ENCODE results near the gene CNTNAP5. TPM values are rescaled to one million over a fixed set of nuclear protein-coding genes. Genes with fewer than 3 reads are reported as not detected.

Gene CNTNAP5
- total RNA-seq, 4 donors from 2014 or later = 0.17 TPM; not detected in 3

DNA sequence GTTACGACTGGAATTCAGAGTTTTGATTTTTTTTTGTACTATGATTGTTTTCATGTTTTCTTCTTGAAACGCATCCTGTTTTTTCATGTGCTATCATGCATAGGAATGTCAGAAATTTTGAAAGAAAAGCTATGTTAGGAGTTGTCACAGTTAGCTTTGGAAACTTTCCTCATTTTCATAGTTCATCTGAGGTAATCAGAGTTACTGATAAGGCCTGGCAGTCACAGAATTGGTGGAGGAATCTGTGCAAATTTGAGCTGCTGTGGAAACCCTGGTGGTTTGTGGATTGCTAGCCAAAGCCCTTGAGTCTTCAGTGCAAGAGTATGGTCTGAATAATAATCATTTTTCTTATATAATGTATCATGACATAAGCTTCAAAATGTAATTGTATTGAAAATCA is 401.0 kb downstream of the CNTNAP5 start:
- Histone ChIP-seq H3K4me3 (no peak overlapping the region), H3K4me1 (no peaks in the 10 kb centered on the region), H3K27me3 (no peaks in the 10 kb centered on the region), H3K36me3 (no peaks in the 10 kb centered on the region), H3K27ac (replicated peaks in 1 of 4) (no peak overlapping the region), H3K9me3 (no peaks in the 10 kb centered on the region)
- 82% methylated on average over 2 of the region's 2 CpGs for WGBS
- no peak for TF ChIP-seq EP300 (IDR thresholded peaks at IDR 0.05)
- TF ChIP-seq POLR2A (IDR thresholded peaks at IDR 0.05; ENCODE audit: low read depth) = no peak
- TF ChIP-seq, protein P1, sequence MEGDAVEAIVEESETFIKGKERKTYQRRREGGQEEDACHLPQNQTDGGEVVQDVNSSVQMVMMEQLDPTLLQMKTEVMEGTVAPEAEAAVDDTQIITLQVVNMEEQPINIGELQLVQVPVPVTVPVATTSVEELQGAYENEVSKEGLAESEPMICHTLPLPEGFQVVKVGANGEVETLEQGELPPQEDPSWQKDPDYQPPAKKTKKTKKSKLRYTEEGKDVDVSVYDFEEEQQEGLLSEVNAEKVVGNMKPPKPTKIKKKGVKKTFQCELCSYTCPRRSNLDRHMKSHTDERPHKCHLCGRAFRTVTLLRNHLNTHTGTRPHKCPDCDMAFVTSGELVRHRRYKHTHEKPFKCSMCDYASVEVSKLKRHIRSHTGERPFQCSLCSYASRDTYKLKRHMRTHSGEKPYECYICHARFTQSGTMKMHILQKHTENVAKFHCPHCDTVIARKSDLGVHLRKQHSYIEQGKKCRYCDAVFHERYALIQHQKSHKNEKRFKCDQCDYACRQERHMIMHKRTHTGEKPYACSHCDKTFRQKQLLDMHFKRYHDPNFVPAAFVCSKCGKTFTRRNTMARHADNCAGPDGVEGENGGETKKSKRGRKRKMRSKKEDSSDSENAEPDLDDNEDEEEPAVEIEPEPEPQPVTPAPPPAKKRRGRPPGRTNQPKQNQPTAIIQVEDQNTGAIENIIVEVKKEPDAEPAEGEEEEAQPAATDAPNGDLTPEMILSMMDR (IDR thresholded peaks at IDR 0.05) = no peak
- no peak for TF ChIP-seq POLR2AphosphoS5 (IDR thresholded peaks at IDR 0.05)
- no peak for DNase-seq (ENCODE audit: extremely low spot score)
- intact Hi-C loops (cut with DNase I) = no loop called here

DNA sequence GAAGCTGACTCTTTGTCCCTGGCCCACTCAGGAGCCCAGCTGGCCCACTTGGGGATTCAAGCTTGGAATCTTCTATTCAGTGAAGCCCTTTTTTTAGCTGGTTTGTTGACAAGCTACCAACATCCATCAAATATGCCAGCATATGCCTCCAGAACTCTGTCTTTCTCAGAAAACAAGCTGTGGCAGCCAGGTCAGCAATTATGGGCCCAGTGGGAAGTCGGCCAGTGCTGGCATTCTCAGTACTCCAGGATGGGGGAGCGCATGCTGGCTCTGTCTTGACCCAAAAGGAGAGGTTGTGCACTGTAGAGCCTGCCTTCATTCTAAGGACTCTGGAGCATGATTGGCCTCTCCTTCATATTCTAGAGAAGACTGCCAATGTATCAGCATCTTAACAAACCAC is 401.5 kb downstream of the CNTNAP5 start:
- no peak for DNase-seq (ENCODE audit: extremely low spot score)
- 88% methylated on average over 2 of the region's 2 CpGs for WGBS
- intact Hi-C loops (cut with DNase I) = no loop called here

DNA sequence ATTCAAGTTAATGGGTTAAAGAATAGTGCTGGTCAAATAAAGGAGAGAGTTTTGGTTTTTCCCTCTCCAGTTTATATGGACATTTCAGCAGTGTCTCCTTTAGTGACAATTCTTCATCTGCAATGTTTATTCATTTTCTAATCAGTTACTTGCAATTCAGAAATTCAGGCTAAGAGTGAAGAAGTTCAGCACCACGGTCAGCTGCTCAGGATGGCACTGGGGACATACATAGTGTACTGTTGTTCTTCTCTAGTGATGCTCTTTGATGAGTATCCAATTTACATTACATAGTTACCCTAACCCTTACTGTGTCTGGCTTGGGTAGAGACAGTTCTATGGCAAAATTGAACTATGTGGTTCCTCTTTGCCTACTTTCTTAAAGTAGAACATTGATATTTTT is 412.7 kb downstream of the CNTNAP5 start:
- intact Hi-C loops (cut with DNase I) = no loop called here
- Histone ChIP-seq H3K9me3 (no peaks in the 10 kb centered on the region), H3K36me3 (no peaks in the 10 kb centered on the region), H3K27ac (replicated peaks in 1 of 4) (no peak overlapping the region), H3K4me1 (no peaks in the 10 kb centered on the region), H3K27me3 (no peaks in the 10 kb centered on the region), H3K4me3 (no peak overlapping the region)
- DNase-seq (ENCODE audit: extremely low spot score) = no peak
- 90% methylated on average over 1 of the region's 1 CpG for WGBS
- TF ChIP-seq EP300 (IDR thresholded peaks at IDR 0.05) (no peak), POLR2A (IDR thresholded peaks at IDR 0.05; ENCODE audit: low read depth) (no peak), POLR2AphosphoS5 (IDR thresholded peaks at IDR 0.05) (no peak)
- TF ChIP-seq, protein P1 (IDR thresholded peaks at IDR 0.05) = no peak

More for the DNA sequence above, 401.5 kb downstream of the CNTNAP5 start:
- no peaks in the 10 kb centered on the region for H3K9me3 ChIP-seq
- no peaks in the 10 kb centered on the region for H3K27me3 ChIP-seq
- H3K36me3 ChIP-seq = no peaks in the 10 kb centered on the region
- TF ChIP-seq, protein P1 (IDR thresholded peaks at IDR 0.05) = no peak
- TF ChIP-seq EP300 (IDR thresholded peaks at IDR 0.05) (no peak), POLR2AphosphoS5 (IDR thresholded peaks at IDR 0.05) (no peak), POLR2A (IDR thresholded peaks at IDR 0.05; ENCODE audit: low read depth) (no peak)
- H3K27ac ChIP-seq (replicated peaks in 1 of 4) = no peak overlapping the region
- no peaks in the 10 kb centered on the region for H3K4me1 ChIP-seq
- no peak overlapping the region for H3K4me3 ChIP-seq

DNA sequence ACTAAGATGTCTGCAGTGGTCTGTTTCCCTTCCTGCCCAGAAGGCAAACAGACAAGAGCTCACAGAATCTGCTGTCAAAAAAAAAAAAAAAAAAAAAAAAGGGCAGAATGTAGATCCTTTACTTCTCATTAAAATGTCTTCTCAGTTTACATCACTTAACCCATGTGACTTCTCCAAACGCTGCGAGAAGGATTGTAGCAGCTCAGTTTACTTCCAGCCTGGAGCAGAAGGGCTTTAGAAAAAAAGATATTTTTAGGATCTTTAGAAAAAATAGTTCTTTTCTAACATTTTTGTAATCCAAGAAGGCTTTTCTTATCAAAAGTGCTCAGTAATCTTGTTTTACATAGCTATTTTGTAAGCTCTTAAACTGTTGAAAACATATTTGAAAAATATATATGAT is 425.4 kb downstream of the CNTNAP5 start:
- Histone ChIP-seq H3K4me1 (no peaks in the 10 kb centered on the region), H3K27me3 (no peaks in the 10 kb centered on the region), H3K27ac (replicated peaks in 1 of 4) (no peak overlapping the region), H3K36me3 (no peaks in the 10 kb centered on the region), H3K4me3 (no peak overlapping the region), H3K9me3 (no peaks in the 10 kb centered on the region)
- DNase-seq (ENCODE audit: extremely low spot score) = no peak
- no peak for TF ChIP-seq EP300 (IDR thresholded peaks at IDR 0.05)
- TF ChIP-seq, protein P1 (IDR thresholded peaks at IDR 0.05) = no peak
- no peak for TF ChIP-seq POLR2AphosphoS5 (IDR thresholded peaks at IDR 0.05)
- TF ChIP-seq POLR2A (IDR thresholded peaks at IDR 0.05; ENCODE audit: low read depth) = no peak
- 61% methylated on average over 2 of the region's 2 CpGs for WGBS
- intact Hi-C loops (cut with DNase I) = no loop called here

DNA sequence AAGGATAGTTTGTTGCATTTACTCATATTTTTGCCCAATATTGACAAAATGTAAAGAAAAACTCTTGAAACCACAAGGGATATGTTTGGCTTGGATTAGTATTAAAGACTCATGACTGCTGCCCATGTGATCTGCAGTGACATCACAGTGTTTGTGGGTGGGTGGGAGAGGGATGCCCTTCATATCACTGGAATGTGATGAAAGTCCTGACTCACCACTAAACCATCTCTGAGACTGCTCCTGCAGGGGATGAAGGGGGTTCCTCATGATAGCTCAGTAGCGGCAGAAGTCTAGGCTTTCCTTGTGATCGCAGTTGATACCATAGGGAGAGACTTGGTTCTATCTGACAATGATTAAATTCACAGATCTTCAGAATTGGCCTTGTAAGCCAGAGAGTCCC is 451.2 kb downstream of the CNTNAP5 start:
- Histone ChIP-seq H3K27me3 (no peaks in the 10 kb centered on the region), H3K36me3 (no peaks in the 10 kb centered on the region), H3K4me1 (no peaks in the 10 kb centered on the region), H3K27ac (replicated peaks in 1 of 4) (no peak overlapping the region), H3K4me3 (no peak overlapping the region), H3K9me3 (no peaks in the 10 kb centered on the region)
- no peak for TF ChIP-seq POLR2A (IDR thresholded peaks at IDR 0.05; ENCODE audit: low read depth)
- TF ChIP-seq EP300 (IDR thresholded peaks at IDR 0.05) = no peak
- TF ChIP-seq, protein P1 (IDR thresholded peaks at IDR 0.05) = no peak
- no peak for DNase-seq (ENCODE audit: extremely low spot score)
- 85% methylated on average over 2 of the region's 2 CpGs for WGBS
- intact Hi-C loops (cut with DNase I) = no loop called here

Measured in esophagus muscularis mucosa (tissue), 4 donors.